ENCODE results near the gene SIRPA.

SIRPA gene

GRCh38 chr20:1876217-1876921 lies 18.8 kb upstream of the SIRPA start:
- TF ChIP-seq SIN3A (IDR thresholded peaks at IDR 0.05; ENCODE audit: borderline replicate concordance, insufficient read depth, low read length), result no peak
- TF ChIP-seq, protein P1, sequence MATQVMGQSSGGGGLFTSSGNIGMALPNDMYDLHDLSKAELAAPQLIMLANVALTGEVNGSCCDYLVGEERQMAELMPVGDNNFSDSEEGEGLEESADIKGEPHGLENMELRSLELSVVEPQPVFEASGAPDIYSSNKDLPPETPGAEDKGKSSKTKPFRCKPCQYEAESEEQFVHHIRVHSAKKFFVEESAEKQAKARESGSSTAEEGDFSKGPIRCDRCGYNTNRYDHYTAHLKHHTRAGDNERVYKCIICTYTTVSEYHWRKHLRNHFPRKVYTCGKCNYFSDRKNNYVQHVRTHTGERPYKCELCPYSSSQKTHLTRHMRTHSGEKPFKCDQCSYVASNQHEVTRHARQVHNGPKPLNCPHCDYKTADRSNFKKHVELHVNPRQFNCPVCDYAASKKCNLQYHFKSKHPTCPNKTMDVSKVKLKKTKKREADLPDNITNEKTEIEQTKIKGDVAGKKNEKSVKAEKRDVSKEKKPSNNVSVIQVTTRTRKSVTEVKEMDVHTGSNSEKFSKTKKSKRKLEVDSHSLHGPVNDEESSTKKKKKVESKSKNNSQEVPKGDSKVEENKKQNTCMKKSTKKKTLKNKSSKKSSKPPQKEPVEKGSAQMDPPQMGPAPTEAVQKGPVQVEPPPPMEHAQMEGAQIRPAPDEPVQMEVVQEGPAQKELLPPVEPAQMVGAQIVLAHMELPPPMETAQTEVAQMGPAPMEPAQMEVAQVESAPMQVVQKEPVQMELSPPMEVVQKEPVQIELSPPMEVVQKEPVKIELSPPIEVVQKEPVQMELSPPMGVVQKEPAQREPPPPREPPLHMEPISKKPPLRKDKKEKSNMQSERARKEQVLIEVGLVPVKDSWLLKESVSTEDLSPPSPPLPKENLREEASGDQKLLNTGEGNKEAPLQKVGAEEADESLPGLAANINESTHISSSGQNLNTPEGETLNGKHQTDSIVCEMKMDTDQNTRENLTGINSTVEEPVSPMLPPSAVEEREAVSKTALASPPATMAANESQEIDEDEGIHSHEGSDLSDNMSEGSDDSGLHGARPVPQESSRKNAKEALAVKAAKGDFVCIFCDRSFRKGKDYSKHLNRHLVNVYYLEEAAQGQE (IDR thresholded peaks at IDR 0.05; ENCODE audit: insufficient read depth in 1 of 2, low read depth in 2 of 2, low read length in 2 of 2), result no peak
- TF ChIP-seq TAF1 (IDR thresholded peaks at IDR 0.05; ENCODE audit: borderline replicate concordance, insufficient read depth, low read length), result no peak
- TF ChIP-seq POLR2AphosphoS5 (IDR thresholded peaks at IDR 0.05; ENCODE audit: low read depth, low read length), result no peak
- no peak for TF ChIP-seq FOXP2 (optimal IDR thresholded peaks at IDR 0.05; ENCODE audit: borderline replicate concordance, extremely low read depth, extremely low read length, insufficient read depth)

- TF ChIP-seq SIN3A (IDR thresholded peaks at IDR 0.05; ENCODE audit: borderline replicate concordance, insufficient read depth, low read length) (no peak), FOXP2 (optimal IDR thresholded peaks at IDR 0.05; ENCODE audit: borderline replicate concordance, extremely low read depth, extremely low read length, insufficient read depth) (no peak), TAF1 (IDR thresholded peaks at IDR 0.05; ENCODE audit: borderline replicate concordance, insufficient read depth, low read length) (no peak), POLR2AphosphoS5 (IDR thresholded peaks at IDR 0.05; ENCODE audit: low read depth, low read length) (no peak)
- TF ChIP-seq, protein P1 (IDR thresholded peaks at IDR 0.05; ENCODE audit: insufficient read depth in 1 of 2, low read depth in 2 of 2, low read length in 2 of 2), result no peak
These were observed 18.1 kb upstream of the SIRPA start for GRCh38 chr20:1876975-1877608.

DNA sequence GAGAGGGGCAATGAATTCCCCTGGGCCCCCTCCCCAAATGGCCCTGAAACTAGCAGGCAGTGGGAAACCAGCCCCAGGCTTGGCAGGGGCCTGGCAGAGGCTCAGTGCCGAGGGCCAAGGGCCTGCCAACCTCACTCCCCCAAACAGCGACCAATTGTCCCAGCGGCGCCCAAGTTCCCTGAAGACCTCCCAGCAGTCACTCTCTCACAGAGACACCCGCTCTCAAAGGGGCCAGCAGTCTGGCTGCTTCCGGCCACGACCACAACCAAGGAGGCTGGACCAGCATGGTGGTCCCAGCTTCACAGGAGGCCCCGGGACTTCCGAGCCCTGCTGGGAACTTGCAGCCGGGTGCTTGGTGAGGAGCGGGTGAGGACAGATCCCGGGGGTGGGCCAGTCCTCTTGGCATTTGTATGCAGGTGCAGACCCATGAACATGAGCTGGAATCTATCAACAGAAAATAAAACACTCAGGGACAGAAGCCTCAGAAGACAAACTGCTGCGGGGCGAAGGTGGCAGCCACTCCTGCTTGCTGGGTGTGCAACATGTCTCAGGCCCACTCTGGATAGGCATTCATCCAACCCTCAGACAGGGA lies 17.5 kb upstream of the SIRPA start:
- TF ChIP-seq, protein P1 (IDR thresholded peaks at IDR 0.05; ENCODE audit: insufficient read depth in 1 of 2, low read depth in 2 of 2, low read length in 2 of 2), result no peak
- no peak for TF ChIP-seq SIN3A (IDR thresholded peaks at IDR 0.05; ENCODE audit: borderline replicate concordance, insufficient read depth, low read length)

DNA sequence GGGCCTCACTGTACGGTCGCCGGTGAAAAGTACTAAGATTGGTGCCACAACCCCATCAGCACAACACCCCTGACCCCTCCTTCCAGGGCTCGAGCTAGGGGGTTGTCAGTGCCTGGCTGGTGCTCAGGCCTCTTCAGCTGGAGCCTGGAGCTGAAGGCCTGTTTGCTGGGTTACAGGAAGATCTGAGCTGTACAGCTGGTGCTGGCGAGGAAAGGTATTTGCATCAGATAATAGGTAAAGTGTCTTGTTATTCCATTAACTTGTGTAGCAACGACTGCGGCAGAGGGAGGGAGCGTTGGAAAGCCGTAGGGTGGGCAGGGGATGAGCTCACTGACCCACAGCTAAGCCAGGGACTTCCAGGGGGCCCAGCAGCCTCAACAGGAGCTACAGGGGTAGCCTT lies 15.8 kb upstream of the SIRPA start:
- TF ChIP-seq SIN3A (IDR thresholded peaks at IDR 0.05; ENCODE audit: borderline replicate concordance, insufficient read depth, low read length) (no peak), FOXP2 (optimal IDR thresholded peaks at IDR 0.05; ENCODE audit: borderline replicate concordance, extremely low read depth, extremely low read length, insufficient read depth) (no peak), TAF1 (IDR thresholded peaks at IDR 0.05; ENCODE audit: borderline replicate concordance, insufficient read depth, low read length) (no peak), POLR2AphosphoS5 (IDR thresholded peaks at IDR 0.05; ENCODE audit: low read depth, low read length) (no peak)
- TF ChIP-seq, protein P1 (IDR thresholded peaks at IDR 0.05; ENCODE audit: insufficient read depth in 1 of 2, low read depth in 2 of 2, low read length in 2 of 2), result no peak

All from PFSK-1 (cell line).